ENCODE measurements around the gene DGCR8. TPM values are rescaled to one million over a fixed set of nuclear protein-coding genes. Genes with fewer than 3 reads are reported as not detected.
"Not testable (repeated sequence)": the region's sequence is repeated elsewhere in the genome, so short reads cannot be mapped to it uniquely, and the experiment has no call there.

The DGCR8 gene
- total and polyA plus RNA-seq, 5 donors = 11.2 to 18.6 (median 16.4) TPM

GRCh38 chr22:20061481-20061861 lies 18.6 kb upstream of the DGCR8 start:
- H3K4me3 ChIP-seq (ENCODE audit: low read length) = no peak overlapping the region
- ATAC-seq = peak in 1 of 2 donors; percentile 16
- intact Hi-C loops (cut with DNase I) = no loop called here
- H3K27ac ChIP-seq (ENCODE audit: low read length) = no peak overlapping the region
- WGBS = 68% methylated on average over 11 of the region's 11 CpGs
- H3K4me1 ChIP-seq (ENCODE audit: control insufficient read depth, insufficient read depth, low read length) = no peaks in the 10 kb centered on the region
- peak in 1 of 3 donors; percentile 70 for DNase-seq
- no peaks in the 10 kb centered on the region for H3K9me3 ChIP-seq (ENCODE audit: control insufficient read depth, low read length)
- H3K27me3 ChIP-seq (ENCODE audit: control insufficient read depth, insufficient read depth) = no peaks in the 10 kb centered on the region

- Histone ChIP-seq H3K27ac (ENCODE audit: low read length) (no peak overlapping the region), H3K4me1 (ENCODE audit: control insufficient read depth, insufficient read depth, low read length) (no peaks in the 10 kb centered on the region), H3K9me3 (ENCODE audit: control insufficient read depth, low read length) (no peaks in the 10 kb centered on the region), H3K4me3 (ENCODE audit: low read length) (no peak overlapping the region), H3K27me3 (ENCODE audit: control insufficient read depth, insufficient read depth) (no peaks in the 10 kb centered on the region)
- ATAC-seq (no peak), DNase-seq (no peak)
- intact Hi-C loops (cut with DNase I) = no loop called here
- 92% methylated on average over 18 of the region's 18 CpGs for WGBS
Measured at GRCh38 chr22:20062043-20062765, 17.8 kb upstream of the DGCR8 start.

- no peak for ATAC-seq
- WGBS = 89% methylated on average over 11 of the region's 11 CpGs
- H3K4me3 ChIP-seq (ENCODE audit: low read length) = no peak overlapping the region
- no peaks in the 10 kb centered on the region for H3K4me1 ChIP-seq (ENCODE audit: control insufficient read depth, insufficient read depth, low read length)
- no peaks in the 10 kb centered on the region for H3K27me3 ChIP-seq (ENCODE audit: control insufficient read depth, insufficient read depth)
- no peaks in the 10 kb centered on the region for H3K9me3 ChIP-seq (ENCODE audit: control insufficient read depth, low read length)
- H3K27ac ChIP-seq (ENCODE audit: low read length) = no peak overlapping the region
- DNase-seq = no peak
- intact Hi-C loops (cut with DNase I) = no loop called here
Measured at GRCh38 chr22:20062766-20063083, 17.3 kb upstream of the DGCR8 start.

- 94% methylated on average over 27 of the region's 27 CpGs for WGBS
- H3K4me3 ChIP-seq (ENCODE audit: low read length) = no peak overlapping the region
- no peaks in the 10 kb centered on the region for H3K27me3 ChIP-seq (ENCODE audit: control insufficient read depth, insufficient read depth)
- no peaks in the 10 kb centered on the region for H3K4me1 ChIP-seq (ENCODE audit: control insufficient read depth, insufficient read depth, low read length)
- no peak overlapping the region for H3K27ac ChIP-seq (ENCODE audit: low read length)
- no peak for DNase-seq
- ATAC-seq = peak in 1 of 2 donors; percentile 24
- no peaks in the 10 kb centered on the region for H3K9me3 ChIP-seq (ENCODE audit: control insufficient read depth, low read length)
- intact Hi-C loops (cut with DNase I) = no loop called here
Measured at GRCh38 chr22:20063271-20064139, 16.5 kb upstream of the DGCR8 start.

DNA sequence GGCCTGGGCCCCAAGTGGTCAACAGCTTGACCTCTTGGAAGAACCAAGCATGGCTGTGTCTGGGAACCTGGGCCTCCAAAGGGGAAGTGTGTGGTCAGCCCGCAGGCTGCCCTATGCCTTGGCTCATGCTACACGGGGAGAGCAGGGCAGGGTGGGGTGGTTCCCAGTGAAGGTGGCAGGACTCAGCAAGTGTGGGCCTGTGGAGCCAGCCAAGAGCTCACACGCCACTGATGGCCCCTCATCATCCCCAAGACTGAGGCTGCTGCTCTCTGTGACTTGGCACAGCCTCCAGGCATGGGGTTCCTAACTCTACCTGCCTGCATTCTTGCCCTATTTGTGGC lies 15.9 kb upstream of the DGCR8 start:
- Histone ChIP-seq H3K9me3 (ENCODE audit: control insufficient read depth, low read length) (no peaks in the 10 kb centered on the region), H3K27me3 (ENCODE audit: control insufficient read depth, insufficient read depth) (no peaks in the 10 kb centered on the region), H3K4me1 (ENCODE audit: control insufficient read depth, insufficient read depth, low read length) (no peaks in the 10 kb centered on the region), H3K27ac (ENCODE audit: low read length) (no peak overlapping the region), H3K4me3 (ENCODE audit: low read length) (no peak overlapping the region)
- ATAC-seq = peak in 1 of 2 donors; percentile 4
- intact Hi-C loops (cut with DNase I) = no loop called here
- no peak for DNase-seq
- 83% methylated on average over 3 of the region's 3 CpGs for WGBS

DNA sequence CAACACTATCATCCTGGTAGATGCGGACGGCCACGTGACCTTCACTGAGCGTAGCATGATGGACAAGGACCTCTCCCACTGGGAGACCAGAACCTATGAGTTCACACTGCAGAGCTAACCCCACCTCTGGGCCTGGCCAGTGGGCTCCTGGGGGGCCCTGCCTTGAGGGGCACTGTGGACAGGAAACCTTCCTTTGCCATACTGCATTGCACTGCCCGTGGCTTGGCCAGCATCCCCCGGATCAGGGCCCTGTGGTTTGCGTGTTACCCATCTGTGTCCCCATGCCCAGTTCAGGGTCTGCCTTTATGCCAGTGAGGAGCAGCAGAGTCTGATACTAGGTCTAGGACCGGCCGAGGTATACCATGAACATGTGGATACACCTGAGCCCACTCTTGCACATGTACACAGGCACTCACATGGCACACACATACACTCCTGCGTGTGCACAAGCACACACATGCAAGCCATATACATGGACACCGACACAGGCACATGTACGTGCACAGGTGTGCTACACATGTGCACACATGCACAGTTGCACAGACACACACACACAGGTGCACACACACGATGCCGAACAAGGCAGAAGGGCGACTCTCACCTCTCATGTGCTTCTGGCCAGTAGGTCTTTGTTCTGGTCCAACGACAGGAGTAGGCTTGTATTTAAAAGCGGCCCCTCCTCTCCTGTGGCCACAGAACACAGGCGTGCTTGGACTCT lies 15.3 kb upstream of the DGCR8 start:
- Histone ChIP-seq H3K27me3 (ENCODE audit: control insufficient read depth, insufficient read depth) (no peaks in the 10 kb centered on the region), H3K9me3 (ENCODE audit: control insufficient read depth, low read length) (no peaks in the 10 kb centered on the region), H3K4me1 (ENCODE audit: control insufficient read depth, insufficient read depth, low read length) (no peaks in the 10 kb centered on the region), H3K4me3 (ENCODE audit: low read length) (no peak overlapping the region), H3K27ac (ENCODE audit: low read length) (no peak overlapping the region)
- intact Hi-C loops (cut with DNase I) = no loop called here
- DNase-seq = no peak
- ATAC-seq = no peak
- 91% methylated on average over 18 of the region's 18 CpGs for WGBS

DNA sequence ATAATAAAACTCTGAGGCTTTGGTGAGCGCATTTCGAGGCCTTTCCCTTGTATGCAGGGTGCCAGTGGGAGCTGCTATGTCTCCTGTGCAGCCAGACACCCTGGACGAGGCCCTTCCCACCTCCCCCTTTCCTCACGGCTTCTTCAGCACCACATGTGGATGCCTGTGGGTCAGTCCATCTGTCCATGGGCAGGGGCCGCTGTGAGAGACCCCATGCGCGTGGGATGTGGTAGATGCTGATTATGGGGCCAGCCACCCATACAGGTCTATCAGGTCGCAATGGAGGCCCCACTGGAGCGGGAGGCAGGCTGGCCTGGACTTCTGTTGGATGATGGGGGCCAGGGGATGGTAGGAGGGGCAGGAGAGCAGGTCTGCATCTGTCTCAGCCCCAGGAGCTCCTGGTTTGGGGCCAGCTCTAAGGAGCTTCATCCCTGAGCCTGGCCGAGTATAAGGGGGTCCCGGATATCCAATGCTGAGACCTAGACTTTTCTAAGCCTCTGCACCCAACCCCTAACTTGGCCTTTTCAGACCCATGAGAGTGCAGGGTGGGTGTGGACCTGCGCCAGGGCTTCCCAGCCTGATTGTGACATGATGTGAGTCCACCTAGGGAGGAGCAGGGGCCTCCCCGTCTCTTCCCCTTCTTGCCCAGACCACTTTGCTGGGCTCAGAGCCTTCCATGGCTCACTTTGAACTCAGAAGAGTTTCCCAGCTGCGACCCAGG lies 14.0 kb upstream of the DGCR8 start:
- ATAC-seq = no peak
- H3K27ac ChIP-seq (ENCODE audit: low read length) = no peak overlapping the region
- 85% methylated on average over 14 of the region's 14 CpGs for WGBS
- H3K9me3 ChIP-seq (ENCODE audit: control insufficient read depth, low read length) = no peaks in the 10 kb centered on the region
- intact Hi-C loops (cut with DNase I) = no loop called here
- H3K4me3 ChIP-seq (ENCODE audit: low read length) = no peak overlapping the region
- no peaks in the 10 kb centered on the region for H3K4me1 ChIP-seq (ENCODE audit: control insufficient read depth, insufficient read depth, low read length)
- no peak for DNase-seq
- no peaks in the 10 kb centered on the region for H3K27me3 ChIP-seq (ENCODE audit: control insufficient read depth, insufficient read depth)

DNA sequence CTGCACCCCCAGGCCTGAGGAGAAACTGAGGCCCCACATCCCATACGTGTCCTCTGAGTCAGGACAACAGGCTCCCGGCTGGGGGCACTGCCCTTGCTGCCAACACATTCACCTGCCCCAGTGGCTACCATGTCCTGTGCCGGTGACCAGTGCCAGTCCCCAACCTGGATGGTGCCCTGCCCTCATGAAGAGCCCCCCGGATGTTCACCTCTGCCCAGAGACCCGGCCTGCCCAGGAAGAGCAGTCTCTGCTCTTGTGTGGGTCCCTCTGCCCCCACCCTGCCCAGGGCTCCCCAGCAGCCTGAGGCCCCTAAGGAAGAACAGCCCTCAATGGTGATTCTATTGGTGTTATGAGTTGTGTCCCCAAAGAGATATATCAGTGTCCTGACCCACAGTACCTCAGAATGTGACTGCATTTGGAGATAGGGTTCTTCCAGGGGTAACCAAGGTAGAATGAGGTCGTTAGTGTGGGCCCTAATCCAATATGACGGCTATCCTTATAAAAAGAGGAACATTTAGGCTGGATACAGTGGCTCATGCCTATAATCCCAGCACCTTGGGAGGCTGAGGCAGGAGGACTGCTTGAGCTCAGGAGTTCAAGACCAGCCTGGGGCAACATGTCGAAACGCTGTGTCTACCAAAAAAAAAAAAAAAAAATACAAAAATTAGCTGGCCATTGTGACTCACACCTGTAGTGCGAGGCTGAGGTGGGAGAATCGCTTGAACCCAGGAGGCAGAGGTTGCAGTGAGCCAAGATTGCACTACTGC lies 13.2 kb upstream of the DGCR8 start:
- 93% methylated on average over 11 of the region's 11 CpGs for WGBS
- H3K9me3 ChIP-seq (ENCODE audit: control insufficient read depth, low read length) = no peaks in the 10 kb centered on the region
- DNase-seq = peak in 1 of 3 donors; percentile 11
- H3K27me3 ChIP-seq (ENCODE audit: control insufficient read depth, insufficient read depth) = no peaks in the 10 kb centered on the region
- no peaks in the 10 kb centered on the region for H3K4me1 ChIP-seq (ENCODE audit: control insufficient read depth, insufficient read depth, low read length)
- H3K27ac ChIP-seq (ENCODE audit: low read length) = no peak overlapping the region
- ATAC-seq = no peak
- H3K4me3 ChIP-seq (ENCODE audit: low read length) = no peak overlapping the region
- intact Hi-C loops (cut with DNase I) = no loop called here

- WGBS = 95% methylated on average over 3 of the region's 3 CpGs
- ATAC-seq; H3K4me1 ChIP-seq (ENCODE audit: control insufficient read depth, insufficient read depth, low read length); H3K9me3 ChIP-seq (ENCODE audit: control insufficient read depth, low read length); DNase-seq; intact Hi-C loops (cut with DNase I); H3K27me3 ChIP-seq (ENCODE audit: control insufficient read depth, insufficient read depth); H3K27ac ChIP-seq (ENCODE audit: low read length); H3K4me3 ChIP-seq (ENCODE audit: low read length): not testable (repeated sequence)
Measured at GRCh38 chr22:20067384-20067682, 12.7 kb upstream of the DGCR8 start.

GRCh38 chr22:20068640-20069039 lies 11.4 kb upstream of the DGCR8 start:
- H3K9me3 ChIP-seq (ENCODE audit: control insufficient read depth, low read length) = no peaks in the 10 kb centered on the region
- no peaks in the 10 kb centered on the region for H3K4me1 ChIP-seq (ENCODE audit: control insufficient read depth, insufficient read depth, low read length)
- ATAC-seq (no peak), DNase-seq (no peak)
- WGBS = 92% methylated on average over 7 of the region's 7 CpGs
- no peak overlapping the region for H3K4me3 ChIP-seq (ENCODE audit: low read length)
- intact Hi-C loops (cut with DNase I) = no loop called here
- H3K27ac ChIP-seq (ENCODE audit: low read length) = no peak overlapping the region
- H3K27me3 ChIP-seq (ENCODE audit: control insufficient read depth, insufficient read depth) = no peaks in the 10 kb centered on the region
